BE2C (cell line): ENCODE results near the gene TEX28.
"Not testable (repeated sequence)": the region's sequence is repeated elsewhere in the genome, so short reads cannot be mapped to it uniquely, and the experiment has no call there.

Source experiments
- DNase-seq: peaks from one replicate; pipeline ENCODE4 v3.0.0-alpha.2; 2020
- H3K27me3 ChIP-seq: fragments of 250-450 bp; sonication (Bioruptor Pico); 2 replicates; pipeline ENCODE4 v1.5.1; 2020; ENCODE audit warnings: mild to moderate bottlenecking
- H3K36me3 ChIP-seq: fragments of 250-450 bp; sonication (Bioruptor Pico); 2 replicates; pipeline ENCODE4 v1.5.1; 2020; ENCODE audit warnings: mild to moderate bottlenecking
- H3K4me1 ChIP-seq: fragments of 250-450 bp; sonication (Bioruptor Pico); 2 replicates; pipeline ENCODE4 v1.5.1; 2020
- H3K4me3 ChIP-seq: 2 replicates; pipeline ENCODE4 v1.5.1; 2011; ENCODE audit warnings: low read depth, low read length
- H3K9me3 ChIP-seq: fragments of 250-450 bp; sonication (Bioruptor Pico); 2 replicates; pipeline ENCODE4 v1.5.1; 2020
- TF ChIP-seq, protein P1 (sequence below): IDR thresholded peaks from 2 replicates; pipeline ENCODE4 v1.5.1; 2012; ENCODE audit warnings: mild to moderate bottlenecking, low read depth, low read length

TEX28 gene

DNA sequence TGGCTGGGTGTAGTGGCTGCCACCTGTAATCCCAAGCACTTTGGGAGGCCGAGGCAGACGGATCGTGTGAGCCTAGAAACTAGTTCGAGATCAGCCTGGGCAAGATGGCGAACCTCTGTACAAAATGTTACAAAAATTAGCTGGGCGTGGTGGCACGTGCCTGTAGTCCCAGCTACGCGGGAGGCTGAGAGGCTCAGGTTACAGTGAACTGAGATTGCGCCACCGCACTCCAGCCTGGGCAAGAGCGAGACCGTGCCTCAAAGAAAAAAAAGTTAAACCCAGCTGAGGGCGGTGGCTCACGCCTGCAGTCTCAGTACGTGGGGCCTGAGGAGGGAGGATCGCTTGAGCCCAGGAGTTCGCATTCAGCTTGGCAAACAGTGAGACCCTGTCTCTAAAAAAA is 1.8 kb upstream of the TEX28 start:
- TF ChIP-seq, protein P1, sequence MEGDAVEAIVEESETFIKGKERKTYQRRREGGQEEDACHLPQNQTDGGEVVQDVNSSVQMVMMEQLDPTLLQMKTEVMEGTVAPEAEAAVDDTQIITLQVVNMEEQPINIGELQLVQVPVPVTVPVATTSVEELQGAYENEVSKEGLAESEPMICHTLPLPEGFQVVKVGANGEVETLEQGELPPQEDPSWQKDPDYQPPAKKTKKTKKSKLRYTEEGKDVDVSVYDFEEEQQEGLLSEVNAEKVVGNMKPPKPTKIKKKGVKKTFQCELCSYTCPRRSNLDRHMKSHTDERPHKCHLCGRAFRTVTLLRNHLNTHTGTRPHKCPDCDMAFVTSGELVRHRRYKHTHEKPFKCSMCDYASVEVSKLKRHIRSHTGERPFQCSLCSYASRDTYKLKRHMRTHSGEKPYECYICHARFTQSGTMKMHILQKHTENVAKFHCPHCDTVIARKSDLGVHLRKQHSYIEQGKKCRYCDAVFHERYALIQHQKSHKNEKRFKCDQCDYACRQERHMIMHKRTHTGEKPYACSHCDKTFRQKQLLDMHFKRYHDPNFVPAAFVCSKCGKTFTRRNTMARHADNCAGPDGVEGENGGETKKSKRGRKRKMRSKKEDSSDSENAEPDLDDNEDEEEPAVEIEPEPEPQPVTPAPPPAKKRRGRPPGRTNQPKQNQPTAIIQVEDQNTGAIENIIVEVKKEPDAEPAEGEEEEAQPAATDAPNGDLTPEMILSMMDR: no peak
- Histone ChIP-seq H3K4me1 (no peaks in the 10 kb centered on the region), H3K36me3 (no peaks in the 10 kb centered on the region), H3K4me3 (no peak overlapping the region), H3K9me3 (no peaks in the 10 kb centered on the region), H3K27me3 (no peaks in the 10 kb centered on the region)
- DNase-seq: no peak

DNA sequence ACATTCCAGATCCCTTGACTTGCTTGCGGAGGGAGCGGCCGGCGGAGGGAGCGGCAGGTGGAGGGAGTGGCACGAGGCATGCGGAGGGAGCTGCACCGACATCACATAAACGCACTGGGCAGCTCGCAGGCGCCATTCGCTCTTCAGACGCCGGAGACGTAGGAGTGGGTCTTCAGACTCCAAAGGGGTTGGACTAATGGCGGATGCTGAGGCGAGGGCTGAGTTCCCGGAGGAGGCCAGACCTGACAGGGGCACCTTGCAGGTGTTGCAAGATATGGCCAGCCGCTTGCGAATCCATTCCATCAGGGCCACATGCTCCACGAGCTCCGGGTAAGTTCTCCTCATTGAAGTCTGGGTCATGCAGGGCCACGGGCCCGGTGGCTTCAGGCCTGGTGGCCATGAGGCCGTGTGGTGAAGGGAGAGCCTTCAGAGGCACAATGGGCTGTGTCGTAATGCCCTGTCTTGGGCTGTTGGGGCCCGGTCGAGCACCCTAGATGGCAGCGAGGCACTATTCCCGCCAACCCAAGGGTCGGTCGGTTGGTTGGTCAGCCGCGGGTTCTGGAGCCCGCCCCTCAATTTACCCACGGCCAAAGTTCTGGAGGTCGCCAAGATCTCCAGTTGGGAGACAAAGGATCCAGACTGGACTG is 863 bp upstream of the TEX28 start, which contains the start of gene TKTL1:
TKTL1 (plus strand) TSS at position 132 of the 647 bp plus-strand sequence; CDS start at position 197, 65 bp downstream.
- no peaks in the 10 kb centered on the region for H3K4me1 ChIP-seq
- H3K27me3 ChIP-seq: no peaks in the 10 kb centered on the region
- no peak within 1 kb of the TSS for H3K4me3 ChIP-seq
- no peak for DNase-seq
- no peaks in the 10 kb centered on the region for H3K36me3 ChIP-seq
- H3K9me3 ChIP-seq: no peaks in the 10 kb centered on the region
- TF ChIP-seq, protein P1: no peak

DNA sequence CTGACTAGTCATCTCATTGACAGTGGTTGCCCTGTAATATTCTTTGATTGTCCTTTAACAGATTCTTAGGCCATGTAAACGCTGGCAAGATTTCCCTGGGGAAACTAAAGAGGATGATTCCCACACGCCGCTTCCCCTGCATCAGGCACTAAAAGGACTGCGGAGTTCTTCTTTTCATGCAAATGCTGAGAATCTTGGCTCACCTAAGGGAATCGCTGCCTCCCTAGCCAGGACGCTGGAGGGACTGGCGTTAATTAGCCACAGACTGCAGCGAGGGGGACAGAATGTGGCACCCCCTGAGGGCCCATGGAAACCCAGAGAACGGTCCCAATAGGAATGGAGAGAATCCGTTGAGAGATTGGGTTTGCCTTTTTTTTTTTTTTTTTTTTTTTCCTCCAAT is 8.5 kb downstream of the TEX28 start:
- not testable (repeated sequence) for H3K4me1 ChIP-seq, H3K36me3 ChIP-seq, H3K9me3 ChIP-seq, DNase-seq, H3K4me3 ChIP-seq, H3K27me3 ChIP-seq

DNA sequence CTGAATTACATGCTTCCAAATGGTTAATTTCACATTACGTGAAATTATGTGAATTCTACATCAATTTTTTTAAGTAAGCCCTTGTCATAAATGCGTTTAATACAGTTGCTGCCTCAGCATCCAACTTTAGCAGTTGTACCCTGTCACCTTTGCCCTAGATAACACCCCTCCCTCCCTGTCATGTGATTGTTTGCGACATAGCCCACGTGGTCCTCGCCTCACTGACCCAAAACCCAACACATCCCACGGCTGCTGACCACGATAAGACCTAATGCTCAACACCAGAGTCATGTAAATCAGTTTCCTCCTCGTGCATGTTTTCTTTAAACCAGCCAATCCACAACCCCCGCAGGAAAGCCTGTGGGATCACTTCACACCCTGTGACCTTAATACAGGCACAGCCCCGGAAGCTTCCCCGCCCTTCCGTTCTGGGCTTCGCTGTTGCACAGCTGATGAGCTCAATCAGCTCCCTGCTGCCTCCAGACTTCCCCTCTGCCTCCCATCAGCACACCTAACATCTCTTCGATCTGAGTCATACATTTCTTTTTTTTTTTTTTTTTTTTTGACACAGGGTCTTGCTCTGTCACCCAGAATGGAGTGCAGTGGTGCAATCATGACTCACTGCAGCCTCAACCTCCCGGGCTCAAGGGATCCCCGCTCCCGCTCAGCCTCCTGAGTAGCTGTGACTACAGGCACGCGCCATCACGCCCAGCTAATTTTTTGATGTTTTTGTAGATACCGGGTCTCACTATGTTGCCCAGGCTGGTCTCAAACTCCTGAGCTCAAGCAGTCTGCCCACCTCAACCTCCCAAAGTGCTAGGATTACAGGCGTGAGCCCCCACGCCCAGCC is 10.2 kb downstream of the TEX28 start:
- not testable (repeated sequence) for DNase-seq, H3K36me3 ChIP-seq, H3K4me1 ChIP-seq, H3K9me3 ChIP-seq, H3K27me3 ChIP-seq, H3K4me3 ChIP-seq

DNA sequence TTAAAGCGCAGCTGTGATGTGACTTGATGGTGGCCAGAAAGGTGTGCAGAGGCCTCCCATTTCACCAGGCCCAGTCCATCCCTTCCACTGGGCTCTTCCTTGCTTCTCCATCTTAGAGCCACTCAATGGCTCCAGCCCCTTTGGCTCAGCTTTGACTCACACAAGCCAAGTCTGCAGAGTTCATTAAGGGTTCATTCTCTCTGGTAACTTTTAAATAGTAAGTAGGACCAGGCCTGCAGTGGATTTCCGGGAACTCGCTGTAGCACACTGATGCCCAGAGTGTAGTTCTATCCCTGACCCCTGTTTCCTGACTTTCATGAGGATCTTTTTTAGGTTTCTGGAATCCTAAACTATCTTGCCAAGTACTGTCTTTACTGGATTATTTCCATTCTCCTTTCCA is 25.7 kb downstream of the TEX28 start:
- H3K4me1 ChIP-seq, DNase-seq, H3K27me3 ChIP-seq, H3K36me3 ChIP-seq, H3K9me3 ChIP-seq, H3K4me3 ChIP-seq: not testable (repeated sequence)

DNA sequence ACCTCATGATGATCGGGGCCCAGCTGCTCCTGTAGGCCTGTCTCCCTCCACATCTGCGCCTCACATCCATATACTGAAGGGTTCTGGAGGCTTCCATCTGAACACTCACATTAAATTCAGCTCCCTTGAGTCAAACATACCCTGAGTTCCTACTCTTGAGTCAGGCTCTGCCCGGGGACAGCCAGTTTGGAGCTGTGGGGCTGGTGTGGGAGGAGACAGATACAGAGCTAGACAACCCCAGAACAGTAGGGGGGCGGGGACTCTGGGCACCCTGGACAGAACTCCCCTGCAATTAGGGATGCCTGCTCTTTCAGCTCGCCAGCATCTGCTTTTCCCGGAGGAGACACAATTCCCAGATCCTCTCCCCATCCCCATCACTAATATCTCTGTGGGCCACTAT is 31.9 kb downstream of the TEX28 start:
- H3K27me3 ChIP-seq, H3K4me3 ChIP-seq, H3K36me3 ChIP-seq, DNase-seq, H3K4me1 ChIP-seq, H3K9me3 ChIP-seq: not testable (repeated sequence)

DNA sequence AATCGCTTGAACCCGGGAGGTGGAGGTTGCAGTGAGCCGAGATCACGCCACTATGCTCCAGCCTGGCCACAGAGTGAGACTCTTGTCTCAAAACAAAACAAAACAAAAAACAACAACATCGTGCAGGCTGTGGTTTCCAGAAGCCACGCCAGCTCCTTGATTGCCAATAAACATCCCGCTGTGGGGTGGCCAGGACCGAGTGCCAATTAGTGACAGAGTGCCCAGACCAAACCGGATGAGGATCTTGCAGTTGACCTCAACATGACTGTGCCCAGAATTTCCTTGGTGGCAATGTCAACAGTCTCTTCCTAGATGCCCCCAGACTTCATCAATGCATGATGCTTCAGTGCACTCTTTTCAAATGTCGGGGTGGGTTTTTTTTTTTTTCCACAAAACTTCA is 36.2 kb downstream of the TEX28 start:
- not testable (repeated sequence) for H3K36me3 ChIP-seq, H3K9me3 ChIP-seq, H3K4me1 ChIP-seq, H3K27me3 ChIP-seq, DNase-seq, H3K4me3 ChIP-seq

DNA sequence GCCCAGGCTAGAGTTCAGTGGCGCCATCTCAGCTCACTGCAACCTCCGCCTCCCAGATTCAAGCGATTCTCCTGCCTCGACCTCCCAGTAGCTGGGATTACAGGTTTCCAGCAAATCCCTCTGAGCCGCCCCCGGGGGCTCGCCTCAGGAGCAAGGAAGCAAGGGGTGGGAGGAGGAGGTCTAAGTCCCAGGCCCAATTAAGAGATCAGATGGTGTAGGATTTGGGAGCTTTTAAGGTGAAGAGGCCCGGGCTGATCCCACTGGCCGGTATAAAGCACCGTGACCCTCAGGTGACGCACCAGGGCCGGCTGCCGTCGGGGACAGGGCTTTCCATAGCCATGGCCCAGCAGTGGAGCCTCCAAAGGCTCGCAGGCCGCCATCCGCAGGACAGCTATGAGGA is 37.6 kb downstream of the TEX28 start, which contains the start of gene OPN1MW3:
OPN1MW3 (plus strand) TSS at position 301 of the 400 bp plus-strand sequence; CDS start at position 339, 38 bp downstream.
- H3K27me3 ChIP-seq, H3K9me3 ChIP-seq, H3K4me1 ChIP-seq, H3K4me3 ChIP-seq, H3K36me3 ChIP-seq, DNase-seq: not testable (repeated sequence)

DNA sequence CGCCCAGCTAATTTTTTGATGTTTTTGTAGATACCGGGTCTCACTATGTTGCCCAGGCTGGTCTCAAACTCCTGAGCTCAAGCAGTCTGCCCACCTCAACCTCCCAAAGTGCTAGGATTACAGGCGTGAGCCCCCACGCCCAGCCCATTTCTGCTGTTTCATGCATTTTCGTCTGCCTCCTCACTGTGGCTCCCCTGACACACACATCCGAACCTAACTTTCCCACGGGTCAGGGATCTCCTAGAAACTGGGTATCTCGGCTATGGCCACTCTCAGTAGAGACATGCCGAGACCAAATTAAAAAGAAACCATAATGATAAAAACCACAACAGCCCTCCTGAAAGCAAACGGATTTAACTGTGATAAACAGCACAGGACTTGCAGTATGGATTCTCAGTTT is 46.8 kb downstream of the TEX28 start:
- not testable (repeated sequence) for H3K36me3 ChIP-seq, DNase-seq, H3K27me3 ChIP-seq, H3K4me1 ChIP-seq, H3K4me3 ChIP-seq, H3K9me3 ChIP-seq

DNA sequence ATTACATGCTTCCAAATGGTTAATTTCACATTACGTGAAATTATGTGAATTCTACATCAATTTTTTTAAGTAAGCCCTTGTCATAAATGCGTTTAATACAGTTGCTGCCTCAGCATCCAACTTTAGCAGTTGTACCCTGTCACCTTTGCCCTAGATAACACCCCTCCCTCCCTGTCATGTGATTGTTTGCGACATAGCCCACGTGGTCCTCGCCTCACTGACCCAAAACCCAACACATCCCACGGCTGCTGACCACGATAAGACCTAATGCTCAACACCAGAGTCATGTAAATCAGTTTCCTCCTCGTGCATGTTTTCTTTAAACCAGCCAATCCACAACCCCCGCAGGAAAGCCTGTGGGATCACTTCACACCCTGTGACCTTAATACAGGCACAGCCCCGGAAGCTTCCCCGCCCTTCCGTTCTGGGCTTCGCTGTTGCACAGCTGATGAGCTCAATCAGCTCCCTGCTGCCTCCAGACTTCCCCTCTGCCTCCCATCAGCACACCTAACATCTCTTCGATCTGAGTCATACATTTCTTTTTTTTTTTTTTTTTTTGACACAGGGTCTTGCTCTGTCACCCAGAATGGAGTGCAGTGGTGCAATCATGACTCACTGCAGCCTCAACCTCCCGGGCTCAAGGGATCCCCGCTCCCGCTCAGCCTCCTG is 47.4 kb downstream of the TEX28 start:
- not testable (repeated sequence) for H3K4me3 ChIP-seq, H3K27me3 ChIP-seq, H3K4me1 ChIP-seq, H3K36me3 ChIP-seq, DNase-seq, H3K9me3 ChIP-seq

DNA sequence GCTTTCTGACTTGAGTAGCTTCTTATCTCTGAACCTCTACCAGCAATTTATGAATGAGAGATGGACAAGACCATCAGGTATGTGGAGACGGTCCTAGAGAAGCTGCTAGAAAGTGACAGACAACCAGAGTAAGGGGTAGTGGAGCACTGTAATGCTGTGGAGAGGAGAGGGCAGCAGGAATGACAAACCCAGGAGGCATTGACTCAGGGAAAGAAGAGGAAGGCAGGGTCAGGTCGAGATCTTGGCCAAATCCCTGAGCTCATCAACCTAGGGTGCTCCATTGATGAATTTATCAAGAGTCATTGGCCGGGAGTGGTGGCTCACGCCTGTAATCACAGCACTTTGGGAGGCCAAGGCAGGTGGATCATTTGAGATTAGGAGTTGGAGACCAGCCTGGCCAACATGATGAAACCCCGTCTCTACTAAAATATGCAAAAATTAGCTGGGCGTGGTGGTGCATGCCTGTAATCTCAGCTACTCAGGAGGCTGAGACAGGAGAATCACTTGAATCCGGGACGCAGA is 54.9 kb downstream of the TEX28 start:
- not testable (repeated sequence) for DNase-seq

DNA sequence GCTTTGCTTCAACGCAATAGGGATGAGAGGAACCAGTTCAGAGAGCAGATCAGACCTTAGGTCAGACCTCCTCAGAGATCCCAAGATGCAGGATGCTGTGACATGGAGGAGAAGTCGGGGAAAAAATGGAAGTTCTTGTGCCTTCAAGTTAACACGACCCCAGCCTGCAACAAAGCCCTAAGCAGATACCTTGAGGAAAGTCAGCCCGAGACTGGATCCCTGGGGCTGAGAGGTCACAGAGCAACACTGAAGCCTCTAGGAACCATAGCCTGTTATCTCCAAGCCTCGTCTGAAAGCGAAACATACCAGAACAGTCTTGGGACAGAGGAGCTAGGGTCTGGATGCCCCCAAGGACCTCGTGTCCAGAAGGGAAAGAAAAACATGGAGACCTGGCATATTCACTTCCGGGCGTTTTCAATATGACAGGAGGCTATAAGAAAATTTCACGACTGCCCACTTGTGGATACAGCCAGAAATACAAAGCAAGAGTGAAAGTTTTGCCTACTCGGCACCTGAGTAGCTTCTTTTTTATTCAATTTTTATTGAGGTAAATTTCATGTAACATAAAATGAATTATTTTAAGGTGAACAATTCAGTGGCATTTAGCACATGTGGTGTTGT is 55.9 kb downstream of the TEX28 start:
- H3K27me3 ChIP-seq, H3K36me3 ChIP-seq, H3K4me1 ChIP-seq, H3K9me3 ChIP-seq, H3K4me3 ChIP-seq, DNase-seq: not testable (repeated sequence)

More for the DNA sequence above, 54.9 kb downstream of the TEX28 start:
- H3K9me3 ChIP-seq, H3K4me1 ChIP-seq, H3K36me3 ChIP-seq, H3K27me3 ChIP-seq, H3K4me3 ChIP-seq: not testable (repeated sequence)

DNA sequence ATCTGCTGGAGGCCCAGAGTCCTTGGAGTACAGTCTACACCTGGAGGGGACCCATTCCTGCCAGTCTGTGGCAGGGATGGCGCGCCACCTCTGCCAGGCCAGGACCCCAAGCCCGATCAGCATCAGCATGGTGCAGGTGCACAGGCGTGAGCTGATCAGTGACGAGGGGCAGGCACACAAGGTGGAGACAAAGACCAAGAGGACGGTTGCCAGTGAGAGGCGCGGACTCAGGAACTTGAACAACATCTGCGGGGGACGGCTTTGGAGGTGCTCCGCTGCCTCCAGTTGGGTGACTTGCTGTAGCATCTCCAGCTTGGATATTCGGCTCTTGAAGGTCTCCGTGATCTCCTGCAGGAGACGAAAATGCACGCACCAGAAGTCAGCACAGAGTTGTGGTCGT is 61.3 kb downstream of the TEX28 start:
- H3K27me3 ChIP-seq, H3K9me3 ChIP-seq, H3K4me3 ChIP-seq, DNase-seq, H3K36me3 ChIP-seq, H3K4me1 ChIP-seq: not testable (repeated sequence)
